NCI-H2196 treated with DMSO at 0.1 percent for 48 hours (cell line): ENCODE data around the gene TAGLN.
"Not testable (repeated sequence)": the region's sequence is repeated elsewhere in the genome, so short reads cannot be mapped to it uniquely, and the experiment has no call there.

Experiments used
- DNase-seq: peaks from one replicate; lab custom pipeline; 2025; ENCODE audit not compliant: unreplicated experiment; lab: John Stamatoyannopoulos, UW

Gene TAGLN

GRCh38 chr11:117195761-117196160, 3.4 kb upstream of the TAGLN start:
- no peak for DNase-seq

- no peak for DNase-seq
Measured at GRCh38 chr11:117197006-117197405, 2.2 kb upstream of the TAGLN start.

GRCh38 chr11:117197516-117198456, 1.4 kb upstream of the TAGLN start:
- DNase-seq, result no peak

- no peak for DNase-seq
Measured at GRCh38 chr11:117198613-117199012, 557 bp upstream of the TAGLN start.

GRCh38 chr11:117199916-117200812, 994 bp downstream of the TAGLN start:
- DNase-seq, result no peak

GRCh38 chr11:117200813-117201657, 1.9 kb downstream of the TAGLN start:
- DNase-seq, result no peak

GRCh38 chr11:117201658-117202305, 2.6 kb downstream of the TAGLN start:
- DNase-seq, result no peak

GRCh38 chr11:117202386-117203068, 3.4 kb downstream of the TAGLN start:
- no peak for DNase-seq

- DNase-seq, result no peak
Measured at GRCh38 chr11:117203069-117203407, 3.9 kb downstream of the TAGLN start.

- DNase-seq, result no peak
Measured at GRCh38 chr11:117204283-117205080, 5.3 kb downstream of the TAGLN start.

GRCh38 chr11:117205211-117205818, 6.1 kb downstream of the TAGLN start:
- no peak for DNase-seq

GRCh38 chr11:117206111-117206510, 6.9 kb downstream of the TAGLN start:
- not testable (repeated sequence) for DNase-seq

GRCh38 chr11:117206859-117207258, 7.7 kb downstream of the TAGLN start:
- not testable (repeated sequence) for DNase-seq

- not testable (repeated sequence) for DNase-seq
Measured at GRCh38 chr11:117207481-117207880, 8.3 kb downstream of the TAGLN start.

- DNase-seq, result not testable (repeated sequence)
Measured at GRCh38 chr11:117208710-117209109, 9.5 kb downstream of the TAGLN start.

- not testable (repeated sequence) for DNase-seq
Measured at GRCh38 chr11:117209351-117210125, 10.4 kb downstream of the TAGLN start.

- DNase-seq, result no peak
Measured at GRCh38 chr11:117210620-117211019, 11.4 kb downstream of the TAGLN start.
